Measurements from ENCODE around the gene KL.
A peak's percentile ranks its signal among the peaks of the same experiment; 100 is the strongest.

The KL gene

GRCh38 chr13:33081666-33082065 lies 65.4 kb downstream of the KL start:
- no peak for DNase-seq (ENCODE audit: low read depth)

GRCh38 chr13:33083054-33083453 lies 66.8 kb downstream of the KL start:
- no peak for DNase-seq (ENCODE audit: low read depth)

DNA sequence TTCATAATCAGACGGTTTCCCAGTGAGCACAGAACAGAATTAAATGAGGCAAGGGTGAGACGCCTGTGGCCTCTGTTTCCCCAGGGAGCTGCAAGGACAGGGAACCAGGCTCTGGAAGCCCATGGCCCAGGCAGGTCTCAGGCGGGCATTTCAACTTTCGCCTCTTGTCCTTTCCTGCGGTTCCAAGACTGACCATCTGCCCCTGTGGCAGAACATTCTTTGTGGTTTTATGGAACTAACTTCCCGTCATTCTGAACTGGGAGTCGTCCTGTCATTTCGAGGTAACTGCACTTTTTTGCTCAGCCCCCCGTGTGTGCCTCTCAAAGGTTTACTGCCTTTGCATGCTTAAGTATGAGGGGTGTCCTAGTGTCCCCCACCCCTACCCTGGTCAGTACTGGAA lies 70.9 kb downstream of the KL start:
- DNase-seq (ENCODE audit: low read depth) = peak; percentile 47

- DNase-seq (ENCODE audit: low read depth) = no peak
These were observed 71.6 kb downstream of the KL start for GRCh38 chr13:33087790-33088189.

- no peak for DNase-seq (ENCODE audit: low read depth)
These were observed 73.1 kb downstream of the KL start for GRCh38 chr13:33089311-33089710.

DNA sequence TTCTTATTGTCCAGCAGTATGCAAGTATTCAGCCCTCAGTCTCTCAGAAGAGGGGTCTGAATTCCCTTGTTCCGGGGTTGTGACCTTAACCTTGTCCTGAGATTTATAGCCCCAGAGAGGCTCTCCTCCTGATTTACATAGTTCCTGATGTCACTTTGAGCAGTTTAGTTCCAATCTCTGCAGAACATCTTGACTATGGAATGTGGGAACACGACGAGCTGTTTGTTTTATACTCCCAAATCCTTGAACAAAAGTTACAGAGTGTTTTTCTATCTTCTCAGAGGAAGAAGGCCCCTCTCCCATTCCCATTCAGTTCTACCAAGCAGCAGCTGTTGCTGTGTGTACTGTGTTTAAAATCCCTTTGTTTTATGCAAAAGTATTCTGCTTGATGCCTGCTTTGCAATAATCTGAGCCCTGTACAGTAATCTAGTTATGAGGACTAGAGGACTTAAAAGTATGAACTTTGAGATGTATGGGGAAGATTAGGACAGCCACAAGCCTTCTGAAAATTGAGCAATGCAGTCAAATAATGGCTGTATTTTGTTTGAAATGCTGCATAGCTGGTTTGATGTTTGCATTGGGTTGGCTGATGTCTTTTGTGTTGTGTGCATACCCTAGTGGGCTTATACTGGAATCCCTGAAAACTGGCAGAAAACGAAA lies 74.7 kb downstream of the KL start:
- peak; percentile 55 for DNase-seq (ENCODE audit: low read depth)

DNA sequence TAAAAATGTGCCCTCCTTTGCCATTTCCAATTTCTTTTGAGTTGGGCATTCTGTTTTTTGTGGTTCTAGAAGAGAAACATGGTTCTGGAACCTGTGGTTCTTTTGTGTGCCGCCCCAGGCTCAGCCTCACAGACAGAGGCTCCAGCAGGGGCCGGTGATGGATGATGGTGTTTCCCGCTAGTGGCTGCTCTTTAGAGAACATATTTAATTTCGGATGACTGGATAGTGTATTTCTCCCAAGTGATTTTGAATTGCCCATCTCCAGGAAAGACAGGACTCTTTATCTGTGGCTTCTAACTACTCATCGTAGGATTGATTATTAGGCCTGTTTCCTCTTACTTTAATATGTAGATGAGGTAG lies 75.2 kb downstream of the KL start:
- DNase-seq (ENCODE audit: low read depth) = no peak

DNA sequence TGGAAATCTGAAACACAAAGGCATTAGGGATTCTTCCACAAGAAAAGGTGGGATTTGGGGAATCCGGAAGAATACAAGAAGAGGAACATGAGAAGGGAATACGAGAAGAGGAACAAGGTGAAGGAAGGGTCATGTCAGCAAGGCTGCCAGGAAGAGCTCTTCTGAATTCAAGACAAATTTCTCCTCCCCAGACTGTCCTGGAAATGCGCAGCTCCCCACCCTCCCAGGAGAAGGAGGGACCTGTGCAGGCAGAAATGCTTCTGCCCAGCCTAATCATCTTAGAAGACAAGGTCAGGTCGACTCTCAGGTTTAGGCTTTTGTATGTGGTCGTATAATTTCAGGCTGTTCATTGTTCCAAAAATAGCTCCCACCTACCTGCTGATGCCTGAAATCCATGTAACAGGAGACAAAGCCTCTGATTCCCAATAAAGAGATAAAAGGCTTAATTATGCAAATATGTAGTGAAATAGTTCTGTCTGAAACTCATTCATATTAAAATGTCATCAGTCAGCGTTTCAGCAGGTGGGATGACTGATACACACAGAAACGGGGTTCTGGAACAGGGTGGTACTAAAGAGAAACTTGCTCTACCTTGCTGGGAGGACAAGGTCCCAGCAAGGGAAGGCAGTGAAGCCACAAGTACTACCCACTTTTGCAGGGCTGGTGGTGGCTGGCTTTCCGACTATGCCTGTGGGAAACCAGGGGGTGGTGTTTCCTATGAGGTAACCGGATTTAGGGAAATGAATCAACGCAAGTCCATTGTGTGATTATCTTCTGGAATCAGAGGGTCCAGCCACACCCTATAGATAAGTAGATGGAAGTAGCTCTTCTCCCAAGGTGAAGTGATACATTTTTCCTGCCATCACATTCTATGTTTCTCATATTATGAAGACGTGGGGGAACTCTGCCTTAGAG lies 76.1 kb downstream of the KL start:
- no peak for DNase-seq (ENCODE audit: low read depth)

GRCh38 chr13:33096886-33097605 lies 80.8 kb downstream of the KL start:
- no peak for DNase-seq (ENCODE audit: low read depth)

DNA sequence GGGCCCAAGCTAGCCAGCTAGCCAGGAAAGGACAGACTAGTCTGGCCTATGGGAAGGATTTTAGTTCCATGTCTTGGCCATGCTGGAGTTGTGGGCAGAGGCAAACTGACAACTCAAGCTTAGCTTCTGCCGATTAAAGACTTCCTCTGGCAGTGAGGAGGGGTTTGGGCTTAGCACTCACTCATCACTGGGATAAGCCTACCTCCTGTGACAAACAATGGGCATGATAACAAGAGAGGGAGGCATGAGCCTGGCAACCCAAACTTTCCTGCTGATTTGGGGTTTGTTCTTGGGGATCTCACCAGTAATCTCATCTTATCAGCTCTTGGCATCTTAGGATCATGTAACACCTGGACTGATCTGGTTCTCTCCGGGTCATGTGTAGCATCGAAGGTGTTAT lies 83.6 kb downstream of the KL start:
- no peak for DNase-seq (ENCODE audit: low read depth)

DNA sequence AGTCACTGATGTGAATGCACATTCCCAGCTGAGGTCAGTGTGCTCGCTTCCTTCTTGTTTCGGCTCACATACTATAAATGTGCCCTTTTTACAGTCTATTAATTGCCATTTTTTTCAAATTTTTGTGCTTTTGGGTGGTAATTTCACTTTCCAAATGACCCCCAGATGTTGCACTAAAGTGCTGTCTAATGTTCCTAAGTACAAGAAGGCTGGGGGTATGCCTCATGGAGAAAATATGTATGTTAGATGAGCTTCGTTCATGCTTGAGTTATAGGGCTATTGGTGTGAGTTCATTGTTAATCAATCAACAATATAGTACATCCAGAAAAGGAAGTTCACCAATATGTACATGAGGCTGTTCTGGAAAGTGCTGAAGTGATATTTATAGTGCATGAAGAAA lies 84.7 kb downstream of the KL start:
- DNase-seq (ENCODE audit: low read depth) = no peak

DNA sequence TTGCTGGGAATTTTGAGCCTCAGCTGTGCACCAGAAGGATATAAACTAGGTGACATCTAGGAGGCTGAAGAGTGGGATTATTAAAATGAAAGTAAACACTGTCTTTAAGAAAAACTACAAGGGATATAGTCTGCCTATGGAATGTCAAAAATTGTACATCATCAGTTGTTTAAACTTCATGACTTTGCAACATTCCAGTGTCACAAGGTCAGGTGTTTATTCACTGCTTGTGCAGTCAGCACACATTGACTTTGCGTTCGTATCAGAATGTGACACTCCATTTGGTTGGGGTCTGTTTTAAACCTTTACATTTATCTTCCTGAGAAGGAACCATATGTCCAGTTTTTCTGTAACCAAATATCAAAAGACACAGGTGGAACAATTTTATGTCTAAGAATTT lies 85.6 kb downstream of the KL start:
- DNase-seq (ENCODE audit: low read depth) = no peak

- DNase-seq (ENCODE audit: low read depth) = no peak
These were observed 87.2 kb downstream of the KL start for GRCh38 chr13:33103457-33103856.

DNA sequence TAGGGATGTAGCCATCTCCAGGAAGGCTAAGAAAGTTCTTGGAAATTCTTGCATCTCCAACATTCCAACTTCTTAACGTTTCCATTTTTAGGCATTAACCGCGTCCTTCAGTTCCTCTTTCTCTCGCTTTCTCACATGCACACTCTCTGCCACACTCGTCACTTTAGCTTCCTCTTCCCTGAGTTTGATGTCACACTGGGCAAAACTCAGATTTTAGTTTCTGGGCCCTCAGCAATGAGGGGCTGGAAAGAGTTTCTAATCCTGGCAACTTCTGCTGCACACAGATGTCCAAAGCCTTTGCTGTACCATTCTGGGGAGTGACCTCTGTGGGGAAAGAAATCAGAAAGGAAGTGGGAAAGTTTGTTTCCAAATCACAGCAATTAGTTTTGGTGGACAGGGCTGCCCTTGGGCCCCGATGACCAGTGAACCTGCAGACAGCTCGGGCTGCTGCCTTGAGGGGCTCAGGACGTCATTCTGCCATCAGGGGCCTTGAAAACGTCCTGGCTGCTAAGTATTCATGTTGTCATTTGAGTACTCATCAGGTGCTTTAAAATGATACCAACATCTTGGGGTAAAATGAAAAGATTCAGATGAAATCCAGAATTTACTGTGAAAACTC lies 89.3 kb downstream of the KL start:
- DNase-seq (ENCODE audit: low read depth) = no peak

GRCh38 chr13:33106656-33107360 lies 90.6 kb downstream of the KL start:
- no peak for DNase-seq (ENCODE audit: low read depth)

DNA sequence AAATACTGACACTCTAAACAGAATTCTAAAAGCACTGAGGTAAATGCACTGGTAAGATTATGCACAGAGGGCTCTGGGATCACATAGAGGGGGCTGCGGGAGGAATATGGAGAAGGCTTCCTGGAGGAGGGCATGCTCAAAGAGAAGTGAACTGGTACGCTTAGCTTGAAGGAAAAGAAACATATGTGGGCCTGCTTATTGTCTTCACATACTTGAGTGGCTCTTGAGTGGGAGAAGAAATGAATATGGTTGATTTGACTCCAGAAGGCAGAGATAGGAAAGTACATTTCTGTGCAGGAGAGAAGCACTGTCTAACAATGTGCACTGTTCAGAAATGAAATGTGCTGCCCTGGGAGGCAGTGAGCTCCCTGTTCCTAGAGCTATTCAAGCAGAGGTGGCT lies 91.1 kb downstream of the KL start:
- DNase-seq (ENCODE audit: low read depth) = no peak

- DNase-seq (ENCODE audit: low read depth) = no peak
These were observed 92.4 kb downstream of the KL start for GRCh38 chr13:33108620-33109019.

- DNase-seq (ENCODE audit: low read depth) = no peak
These were observed 93.1 kb downstream of the KL start for GRCh38 chr13:33109271-33109697.

- no peak for DNase-seq (ENCODE audit: low read depth)
These were observed 93.6 kb downstream of the KL start for GRCh38 chr13:33109801-33110200.

DNA sequence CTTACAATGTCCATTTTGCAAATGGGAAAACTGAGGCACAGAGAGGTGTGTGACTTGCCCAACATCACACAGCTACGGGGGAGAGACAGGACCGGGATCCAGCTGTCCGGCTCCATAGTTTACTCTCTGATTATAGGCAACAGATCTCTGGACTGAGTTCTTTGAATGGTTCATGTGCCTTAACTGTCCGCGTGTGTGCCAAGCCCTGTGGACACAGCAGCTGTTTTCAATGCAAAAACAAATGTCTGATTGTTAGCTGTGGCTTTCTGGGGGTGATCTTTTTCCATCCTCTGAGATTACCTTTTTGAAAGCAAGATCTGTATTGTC lies 94.1 kb downstream of the KL start:
- DNase-seq (ENCODE audit: low read depth) = no peak

DNA sequence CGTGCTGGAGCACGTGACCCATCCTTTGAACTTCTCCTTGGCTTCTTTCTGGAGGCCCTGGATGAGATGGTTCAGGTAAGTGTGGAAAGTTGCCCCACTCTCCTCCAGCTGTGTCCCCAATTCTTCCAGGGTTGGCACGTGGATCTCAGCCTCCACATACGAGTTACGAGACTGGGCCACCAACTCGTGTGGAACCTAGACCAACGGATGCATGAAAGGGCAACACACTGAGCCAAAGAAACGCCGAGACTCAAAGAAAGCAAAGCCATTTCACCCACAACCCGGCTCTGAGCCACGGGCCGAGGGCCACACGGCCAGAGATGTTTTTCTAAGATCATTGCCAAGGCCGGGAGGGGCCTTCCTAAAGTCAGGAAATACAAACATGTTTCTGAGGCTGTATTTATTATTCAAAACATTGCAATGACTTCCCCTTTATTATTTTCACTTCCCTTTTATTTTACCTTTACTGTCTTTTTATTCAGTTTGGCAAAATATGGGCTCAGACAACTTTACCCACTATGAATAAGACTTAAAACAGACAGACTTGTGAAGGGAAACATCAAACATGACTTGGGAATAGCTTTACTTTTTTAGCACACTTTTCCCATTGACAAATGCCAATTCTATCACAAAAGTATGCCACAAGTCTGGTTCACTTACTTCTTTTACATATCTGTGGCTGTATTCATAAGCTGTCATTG lies 94.6 kb downstream of the KL start:
- no peak for DNase-seq (ENCODE audit: low read depth)

All from amniotic epithelial cell (primary cell).